GM15510 (cell line): ENCODE data around the gene FBN2.

Experiments
- POLR2A ChIP-seq: IDR thresholded peaks from 3 replicates; pipeline ENCODE4 v1.6.1; 2011; ENCODE audit warnings: borderline replicate concordance; ENCODE audit not compliant: insufficient read length; ENCODE audit errors: extremely low read depth

FBN2 gene

DNA sequence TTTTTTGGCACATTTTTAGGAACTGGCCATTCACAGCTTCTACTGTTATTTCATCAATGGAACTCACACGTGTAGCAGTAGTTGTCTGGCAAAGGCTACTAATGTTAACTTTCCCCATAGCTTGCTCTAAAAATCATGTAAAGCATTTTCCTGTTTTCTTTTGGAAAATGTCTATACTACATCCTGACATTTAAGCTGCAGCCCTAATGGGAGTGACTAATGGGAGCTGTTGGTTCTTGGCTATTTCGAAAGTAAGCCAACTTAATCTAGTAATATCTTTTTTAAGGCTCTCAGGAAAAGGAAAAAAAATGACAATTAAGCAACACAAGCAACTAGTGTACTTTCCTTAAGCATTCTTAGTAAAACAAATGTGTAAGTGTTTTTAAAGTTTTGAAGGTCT lies 285.3 kb downstream of the FBN2 start:
- TF ChIP-seq POLR2A = no peak

DNA sequence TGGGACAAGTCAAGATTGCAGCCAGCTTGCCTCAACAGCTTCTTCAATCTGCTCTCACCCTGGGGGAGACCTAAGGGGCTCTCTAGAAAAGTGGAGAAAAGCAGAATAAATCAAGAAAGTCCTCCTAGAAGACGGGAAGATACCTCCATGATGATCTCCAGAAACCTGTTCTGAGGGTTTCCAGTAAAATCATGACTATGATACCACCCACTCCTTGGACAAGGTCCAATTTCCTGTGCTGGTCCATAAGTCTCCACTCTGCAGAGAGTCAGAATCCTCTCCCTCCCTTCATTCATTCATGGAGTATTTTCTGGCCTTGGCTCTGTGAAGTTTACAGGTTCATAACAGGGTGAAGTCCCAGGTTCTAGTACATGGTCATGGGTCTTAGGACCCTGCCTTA lies 285.8 kb downstream of the FBN2 start:
- no peak for TF ChIP-seq POLR2A

DNA sequence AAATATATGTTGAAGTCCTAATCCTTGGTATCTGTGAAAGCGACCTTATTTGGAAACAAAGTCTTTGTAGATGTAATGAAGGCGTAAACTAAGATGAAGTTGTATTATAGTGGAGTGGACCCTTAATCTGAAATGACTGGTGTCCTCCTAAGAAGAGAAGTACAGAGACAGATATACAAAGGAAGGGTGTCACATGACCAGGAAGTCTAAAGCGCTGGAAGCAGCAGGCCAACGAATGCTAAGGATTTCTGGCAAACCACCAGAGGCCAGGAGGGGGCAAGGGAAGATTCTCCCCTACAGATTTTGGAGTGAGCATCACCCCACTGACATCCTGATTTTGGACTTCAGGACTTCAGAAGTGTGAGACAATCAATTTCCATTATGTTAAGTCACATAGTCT lies 292.1 kb downstream of the FBN2 start:
- no peak for TF ChIP-seq POLR2A

DNA sequence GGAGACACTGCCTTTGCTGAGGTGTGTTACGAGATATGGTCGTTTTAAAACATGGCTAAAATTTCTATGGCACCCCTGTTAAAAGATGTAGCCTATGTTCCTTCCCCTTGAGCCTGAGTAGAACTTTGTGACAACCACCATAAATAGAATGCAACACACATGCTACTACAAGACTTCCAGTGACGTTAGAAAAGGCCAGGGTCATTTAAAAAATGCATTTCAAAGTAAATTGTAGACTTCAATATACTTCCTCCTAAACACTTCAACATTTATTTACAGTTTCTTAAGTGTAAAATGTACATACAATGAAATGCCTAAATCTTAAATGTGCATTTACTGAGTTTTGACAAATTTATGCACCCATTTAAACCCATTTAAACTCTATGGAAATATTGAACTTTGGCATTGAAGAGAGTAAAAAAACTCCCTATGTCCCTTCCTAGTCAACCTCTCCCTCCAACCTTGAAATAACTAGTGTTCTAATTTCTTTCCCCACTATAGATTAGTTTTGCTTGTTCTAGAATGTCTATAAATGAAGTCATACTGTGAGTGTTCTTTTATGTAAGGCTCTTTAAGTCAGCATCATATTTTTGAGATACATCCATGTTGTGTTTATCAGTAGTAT lies 294.0 kb downstream of the FBN2 start:
- TF ChIP-seq POLR2A = no peak

DNA sequence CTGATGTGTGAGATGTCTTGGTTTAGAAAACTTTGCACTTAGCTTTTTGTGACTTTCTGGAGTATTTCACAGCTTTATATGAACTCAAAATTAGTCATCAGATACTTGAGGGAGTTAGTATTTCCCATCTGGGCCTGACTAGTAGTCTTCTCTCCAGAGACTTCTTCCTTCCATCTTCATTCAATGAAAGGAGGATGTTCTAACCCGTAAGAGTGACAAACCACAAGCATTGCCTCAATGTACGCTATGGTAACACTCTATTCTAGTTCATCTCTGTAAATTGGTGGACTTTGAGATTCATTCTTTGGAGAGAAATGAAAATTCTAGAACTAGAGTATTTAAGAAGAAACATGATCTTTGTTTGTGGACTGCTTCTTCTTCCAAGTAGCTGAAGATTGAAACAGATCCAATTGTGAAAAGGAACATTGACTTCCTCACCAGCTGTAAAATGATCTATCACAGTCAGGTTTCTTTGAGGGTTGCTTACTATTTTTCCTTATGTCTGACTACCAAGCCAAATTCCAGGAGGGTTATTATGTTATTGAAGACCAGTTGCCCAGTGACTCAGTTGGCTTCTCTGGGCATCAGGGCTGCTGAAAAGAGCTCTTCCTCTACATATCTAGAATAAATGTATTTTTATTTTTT lies 296.9 kb downstream of the FBN2 start:
- TF ChIP-seq POLR2A = no peak

DNA sequence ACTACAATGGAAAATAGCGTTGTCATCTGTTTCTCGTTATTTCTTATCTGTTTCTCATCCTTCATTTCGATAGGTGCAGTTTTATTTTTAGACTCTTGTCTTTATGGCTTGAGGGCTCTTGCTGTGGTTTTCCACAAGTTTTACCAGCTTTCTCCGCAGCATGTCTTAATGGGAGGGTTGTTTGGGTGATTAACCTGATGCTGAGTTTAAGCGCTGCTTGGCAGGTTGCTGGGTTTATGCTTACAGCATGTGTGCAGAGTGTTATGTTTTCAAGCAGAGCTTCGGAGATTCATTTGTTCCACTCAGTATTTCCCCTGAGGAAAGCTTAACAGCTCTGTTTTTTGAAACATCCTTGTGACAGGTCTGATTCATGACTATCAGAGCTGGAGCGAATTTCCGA lies 300.5 kb downstream of the FBN2 start:
- no peak for TF ChIP-seq POLR2A

DNA sequence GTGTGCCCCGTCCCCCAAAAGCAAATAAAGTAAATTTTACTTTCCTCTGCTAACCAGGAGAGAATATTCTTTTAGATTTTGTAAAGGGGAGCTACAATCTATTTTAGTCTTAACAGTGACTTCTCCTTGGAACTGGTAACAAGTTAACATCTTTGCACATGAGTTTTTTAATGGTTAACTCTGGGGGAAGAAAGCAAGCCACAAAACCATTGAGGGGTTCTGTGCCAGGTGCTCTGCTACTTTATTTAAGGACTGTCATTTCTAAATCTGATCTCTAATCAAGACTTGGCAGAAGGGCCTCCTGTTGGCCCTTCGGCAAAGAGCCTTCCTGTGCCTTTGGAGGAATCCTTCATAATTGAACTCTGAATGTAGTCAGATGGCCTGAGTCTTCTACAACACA lies 301.0 kb downstream of the FBN2 start:
- TF ChIP-seq POLR2A = no peak

DNA sequence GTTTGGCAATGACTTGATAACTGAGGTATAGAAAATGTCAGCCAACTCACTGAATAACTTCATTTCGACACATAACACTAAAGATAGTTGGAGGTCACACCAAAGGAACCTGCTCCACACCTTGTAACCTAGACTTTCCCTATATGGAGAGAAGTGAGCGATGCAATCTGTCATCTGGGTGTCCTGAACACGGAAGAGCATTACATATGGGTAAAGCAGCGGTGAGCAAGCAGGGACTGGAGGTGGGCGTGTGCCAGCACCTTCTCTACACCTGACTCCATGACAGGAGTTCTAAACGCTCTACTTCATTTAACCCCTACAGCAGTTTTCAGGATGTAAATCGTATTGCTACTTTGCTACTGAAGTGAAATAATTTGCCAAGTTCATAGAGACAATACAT lies 301.7 kb downstream of the FBN2 start:
- TF ChIP-seq POLR2A = no peak

DNA sequence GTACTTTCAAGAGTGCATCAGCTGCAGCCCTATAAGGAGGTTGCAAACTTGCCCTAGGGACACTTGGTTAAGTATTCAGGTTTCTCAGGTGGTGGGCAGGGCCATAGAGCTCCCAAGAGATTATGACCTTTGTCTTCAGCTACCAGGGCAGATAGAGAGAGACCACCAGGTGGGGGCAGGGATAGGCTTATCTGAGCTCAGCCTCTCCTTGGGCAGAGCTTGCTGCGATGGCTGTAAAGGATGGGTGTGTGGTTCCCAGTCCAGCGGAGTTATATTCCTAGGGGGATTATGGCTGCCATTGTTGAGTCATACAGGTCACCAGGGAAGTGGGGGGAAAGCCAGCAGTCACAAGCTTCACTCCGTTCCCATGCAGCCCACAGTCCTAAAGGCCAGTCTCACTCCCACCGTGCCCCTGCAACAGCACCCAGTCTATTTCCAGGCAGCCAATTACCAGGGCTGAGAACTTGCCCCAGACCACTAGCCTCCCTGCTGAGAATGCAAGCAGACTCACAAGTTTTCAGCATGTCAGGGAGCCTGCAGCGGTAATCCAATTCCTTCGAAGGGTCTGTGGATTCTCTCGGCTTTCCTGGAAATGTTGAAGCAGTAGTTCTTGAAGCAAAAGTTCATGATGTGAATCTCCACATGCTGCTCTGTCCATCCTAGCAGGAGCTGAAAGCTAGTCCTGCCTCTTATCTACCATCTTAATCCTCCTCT lies 303.0 kb downstream of the FBN2 start:
- TF ChIP-seq POLR2A = no peak

DNA sequence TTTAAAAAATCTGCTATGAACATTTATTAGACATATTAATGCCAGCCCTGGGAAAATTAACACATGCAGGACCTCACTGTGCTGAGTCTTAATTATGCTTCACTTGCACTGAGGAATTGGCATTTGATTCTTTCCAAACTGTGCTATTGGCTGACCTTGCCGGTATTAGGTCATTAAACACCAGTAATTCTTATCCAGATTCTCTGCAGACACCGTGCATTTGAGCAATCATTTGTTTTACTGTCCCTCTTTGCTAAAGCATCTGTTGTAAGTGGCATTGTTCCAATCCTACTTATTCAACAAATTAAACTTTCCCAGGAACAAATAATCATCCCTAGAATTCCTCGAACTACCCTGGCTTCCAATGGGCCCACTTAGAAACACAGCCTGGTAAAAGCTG lies 309.5 kb downstream of the FBN2 start:
- TF ChIP-seq POLR2A = no peak

DNA sequence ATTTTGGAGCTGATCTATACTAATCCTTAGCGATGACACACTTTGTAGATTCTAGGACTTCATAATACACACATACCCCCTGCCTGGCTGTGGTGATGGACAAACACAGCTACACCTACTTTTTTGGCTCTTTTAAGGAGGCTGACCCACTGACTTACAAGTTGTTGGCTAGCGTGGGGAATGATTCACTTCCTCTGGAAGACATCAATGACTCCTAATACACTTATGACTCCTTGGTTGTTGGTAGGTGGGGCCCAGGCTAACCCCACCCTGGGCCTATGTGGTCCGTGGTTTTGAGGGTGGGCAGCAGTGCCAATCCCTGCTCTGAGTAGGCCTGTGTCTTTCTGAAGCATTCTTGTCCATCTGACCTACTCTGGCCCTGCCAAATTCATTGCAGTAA lies 310.0 kb downstream of the FBN2 start:
- TF ChIP-seq POLR2A = no peak

DNA sequence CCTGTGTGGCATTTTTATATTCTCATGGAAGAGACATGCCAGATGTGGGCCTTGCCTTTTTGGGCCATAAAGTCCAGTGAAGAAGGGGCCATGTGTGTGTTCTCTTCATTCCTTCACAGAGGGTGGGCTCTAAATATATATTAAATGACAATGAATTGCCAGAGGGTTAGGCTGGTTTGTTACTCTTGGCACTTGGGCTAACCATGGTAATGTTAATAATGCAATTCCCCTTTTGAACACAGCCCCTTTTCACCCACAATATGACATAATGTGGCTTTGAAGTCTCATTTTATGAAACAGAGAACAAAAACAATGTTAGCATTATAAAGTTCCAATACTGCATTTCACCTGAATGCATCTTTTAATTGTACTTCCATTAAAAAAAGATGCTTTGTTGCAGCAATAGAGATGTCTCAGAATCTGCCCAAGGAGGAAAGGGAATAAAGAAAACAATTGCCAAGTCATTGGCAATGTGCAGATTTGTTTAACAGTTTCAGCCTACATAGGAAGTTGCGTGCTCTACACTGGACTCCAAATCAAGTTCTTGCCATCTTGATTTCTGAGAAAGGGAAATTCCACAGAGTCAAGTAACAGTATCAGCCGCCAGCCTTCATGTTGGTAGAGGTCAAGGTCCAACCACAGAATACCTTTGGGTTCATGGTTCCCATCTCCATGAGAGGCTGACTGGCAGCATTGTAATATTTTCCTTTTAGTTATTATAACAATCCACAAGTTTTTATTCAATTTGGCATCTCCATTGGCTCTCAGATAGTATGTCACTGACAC lies 312.6 kb downstream of the FBN2 start:
- TF ChIP-seq POLR2A = no peak

DNA sequence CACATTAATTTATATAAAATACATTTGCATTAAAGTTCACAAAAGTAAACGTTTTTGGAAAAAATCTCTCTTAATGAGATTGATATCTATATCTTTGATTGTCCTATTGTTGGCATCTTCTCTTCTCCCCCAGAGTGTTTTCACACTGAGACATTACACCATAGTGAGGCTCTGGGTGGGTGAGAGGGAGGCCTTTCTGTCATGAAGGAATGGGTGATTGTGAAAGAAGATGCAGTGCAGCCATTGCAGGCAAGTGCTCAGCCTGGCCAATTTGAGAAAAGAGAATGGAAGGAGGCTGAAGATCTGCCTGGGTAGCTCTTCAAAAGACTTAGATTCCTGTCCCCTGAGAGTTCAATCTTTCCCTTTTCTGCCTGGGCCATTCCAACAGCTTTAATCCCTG lies 313.7 kb downstream of the FBN2 start:
- TF ChIP-seq POLR2A = no peak

DNA sequence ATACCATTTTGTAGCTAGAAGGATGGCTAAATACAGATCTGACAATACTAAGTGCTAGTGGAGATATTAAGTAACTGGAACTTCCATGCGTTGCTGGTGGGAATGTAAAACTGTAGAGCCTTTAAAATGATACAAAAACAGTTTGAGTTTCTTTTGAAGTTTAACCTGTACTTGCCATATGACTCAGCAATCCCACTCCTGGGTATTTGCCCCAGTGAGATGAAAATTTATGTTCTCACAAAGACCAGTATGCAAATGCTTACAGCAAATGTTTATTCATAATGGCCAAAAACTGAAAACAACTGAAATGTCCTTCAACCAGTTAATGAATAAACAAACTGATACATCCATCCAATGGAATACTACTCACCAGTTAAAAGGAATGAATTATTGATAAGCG lies 317.2 kb downstream of the FBN2 start:
- TF ChIP-seq POLR2A = no peak

DNA sequence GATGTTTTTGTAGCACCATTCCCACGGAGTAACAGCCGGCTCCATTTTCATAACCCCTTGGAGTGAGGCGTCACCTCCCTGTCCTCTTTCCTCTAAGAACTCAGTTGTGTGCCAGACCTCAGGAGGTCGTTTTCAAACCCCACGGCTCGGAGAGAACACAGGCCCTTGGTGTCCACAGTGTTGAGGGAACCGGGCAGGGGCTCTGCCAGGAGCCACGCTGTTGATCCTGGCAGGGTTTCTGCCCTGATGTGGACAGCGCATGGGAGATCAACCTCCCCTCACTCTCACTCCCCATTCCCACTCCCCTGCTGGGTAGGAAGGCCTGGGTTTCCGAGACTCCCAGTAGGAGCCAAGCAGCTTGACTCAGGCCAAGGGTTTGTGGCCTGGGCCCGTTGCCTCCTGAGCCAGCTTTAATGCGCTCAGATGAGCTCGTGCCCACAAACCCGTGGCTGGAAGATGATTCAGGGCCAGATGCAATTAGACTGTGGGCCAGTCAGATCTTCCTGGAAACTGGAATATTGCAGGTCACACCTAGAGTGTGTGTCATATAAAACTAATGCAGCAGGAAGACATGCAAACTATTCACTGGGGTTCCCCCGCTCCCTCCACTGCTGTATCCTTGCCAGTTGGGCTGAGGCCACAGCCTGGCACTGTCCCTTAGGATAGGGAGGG lies 321.0 kb downstream of the FBN2 start:
- no peak for TF ChIP-seq POLR2A
